ENCODE results near the gene SOST. TPM values are rescaled to one million over a fixed set of nuclear protein-coding genes. Genes with fewer than 3 reads are reported as not detected.

SOST gene
- total and polyA plus RNA-seq, 2 experiments from 2014 or later, result not detected

GRCh38 chr17:43769859-43770258, 11.3 kb upstream of the SOST start:
- no peak for TF ChIP-seq EZH2 (IDR thresholded peaks at IDR 0.05; ENCODE audit: insufficient read depth, poor library complexity, severe bottlenecking)
- TF ChIP-seq EZH2phosphoT487 (IDR thresholded peaks at IDR 0.05; ENCODE audit: insufficient read depth, low read depth), result no peak
- Histone ChIP-seq H3K4me1 (ENCODE audit: insufficient read depth) (no peaks in the 10 kb centered on the region), H3K27ac (no peak overlapping the region), H3K36me3 (ENCODE audit: low read depth) (peaks cover 17% of the 10 kb centered on the region; the same call in 1 of the 2 replicates), H3K79me2 (ENCODE audit: insufficient read depth) (no peaks in the 10 kb centered on the region), H3K9ac (no peak overlapping the region), H3K9me2 (ENCODE audit: insufficient read depth) (no peaks in the 10 kb centered on the region), H3K4me2 (ENCODE audit: unreplicated experiment) (no peak overlapping the region), H4K20me1 (ENCODE audit: insufficient read depth) (no peaks in the 10 kb centered on the region), H3K4me3 (no peak overlapping the region), H3K27me3 (replicated peaks; ENCODE audit: insufficient read depth) (no peaks in the 10 kb centered on the region), H3K9me3 (ENCODE audit: low read depth) (no peaks in the 10 kb centered on the region), H3F3A (ENCODE audit: insufficient read depth) (peaks cover 18% of the 10 kb centered on the region), H2AFZ (no peak overlapping the region)
- DNase-seq, result no peak
- 95 to 97% methylated on average over 11 of the region's 11 CpGs for WGBS, 2 experiments (ENCODE audit: low coverage in 1 of 2, low lambda C conversion rate in 2 of 2, missing lambda C conversion rate in 2 of 2)
- in situ Hi-C loops (cut with MboI), result no loop called here

DNA sequence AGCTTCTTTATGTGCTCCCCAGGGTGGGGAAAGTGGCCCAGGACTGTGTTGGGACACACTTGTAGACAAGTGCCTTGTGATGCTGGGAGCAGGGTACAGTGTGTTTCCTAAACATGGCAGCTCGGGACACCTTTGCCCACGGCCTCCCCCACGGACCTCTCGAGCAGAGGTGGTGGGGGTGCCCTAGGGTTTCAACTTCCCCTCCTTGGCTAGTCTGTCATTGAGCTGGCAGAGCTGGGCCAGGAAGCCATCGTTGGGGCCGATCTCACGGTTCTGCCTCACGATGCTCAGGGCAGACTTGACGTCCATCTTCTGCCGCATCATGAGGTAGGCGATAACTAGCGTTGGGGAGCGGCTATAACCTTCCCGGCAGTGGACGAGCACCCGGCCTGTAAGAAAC, 10.8 kb upstream of the SOST start:
- H3K79me2 ChIP-seq (ENCODE audit: insufficient read depth), result no peaks in the 10 kb centered on the region
- in situ Hi-C loops (cut with MboI), result no loop called here
- peaks cover 23% of the 10 kb centered on the region for H3F3A ChIP-seq (ENCODE audit: insufficient read depth)
- H3K27ac ChIP-seq, result no peak overlapping the region
- H4K20me1 ChIP-seq (ENCODE audit: insufficient read depth), result no peaks in the 10 kb centered on the region
- no peak overlapping the region for H2AFZ ChIP-seq
- no peak overlapping the region for H3K9ac ChIP-seq
- H3K4me3 ChIP-seq, result no peak overlapping the region
- no peak overlapping the region for H3K4me2 ChIP-seq (ENCODE audit: unreplicated experiment)
- no peaks in the 10 kb centered on the region for H3K9me2 ChIP-seq (ENCODE audit: insufficient read depth)
- 89 to 93% methylated on average over 15 to 16 of the region's 16 CpGs for WGBS, 2 experiments (ENCODE audit: low coverage in 1 of 2, low lambda C conversion rate in 2 of 2, missing lambda C conversion rate in 2 of 2)
- TF ChIP-seq EZH2phosphoT487 (IDR thresholded peaks at IDR 0.05; ENCODE audit: insufficient read depth, low read depth) (no peak), EZH2 (IDR thresholded peaks at IDR 0.05; ENCODE audit: insufficient read depth, poor library complexity, severe bottlenecking) (no peak)
- peaks cover 17% of the 10 kb centered on the region; the same call in 1 of the 2 replicates for H3K36me3 ChIP-seq (ENCODE audit: low read depth)
- peaks cover 2% of the 10 kb centered on the region; the same call in 1 of the 2 replicates for H3K4me1 ChIP-seq (ENCODE audit: insufficient read depth)
- no peaks in the 10 kb centered on the region for H3K9me3 ChIP-seq (ENCODE audit: low read depth)
- H3K27me3 ChIP-seq (replicated peaks; ENCODE audit: insufficient read depth), result no peaks in the 10 kb centered on the region
- DNase-seq, result no peak

DNA sequence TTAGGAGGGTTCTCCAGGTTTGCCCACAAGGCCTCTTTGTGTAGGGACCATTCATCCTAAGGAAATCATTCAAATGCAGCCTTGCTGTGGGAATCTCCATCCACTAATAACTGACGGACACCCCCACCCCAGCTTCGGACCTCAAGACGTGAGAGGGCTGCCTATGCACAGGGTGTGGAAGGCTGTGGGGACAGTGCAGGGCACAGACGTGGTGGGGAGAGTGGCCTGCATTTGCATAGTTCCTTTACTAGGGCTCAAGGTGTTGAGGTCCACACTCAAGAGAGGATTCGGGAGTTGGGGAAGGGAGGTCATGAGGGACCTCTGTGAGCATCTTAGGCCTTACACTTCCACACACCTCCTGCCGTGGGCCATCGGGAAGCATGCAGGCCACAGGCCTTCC, 10.4 kb upstream of the SOST start:
- in situ Hi-C loops (cut with MboI), result no loop called here
- Histone ChIP-seq H3K9me3 (ENCODE audit: low read depth) (no peaks in the 10 kb centered on the region), H3K27me3 (replicated peaks; ENCODE audit: insufficient read depth) (no peaks in the 10 kb centered on the region), H3K4me3 (no peak overlapping the region), H4K20me1 (ENCODE audit: insufficient read depth) (no peaks in the 10 kb centered on the region), H3K36me3 (ENCODE audit: low read depth) (peaks cover 17% of the 10 kb centered on the region; the same call in 1 of the 2 replicates), H3K9ac (no peak overlapping the region), H3K4me1 (ENCODE audit: insufficient read depth) (peaks cover 4% of the 10 kb centered on the region; the same call in 1 of the 2 replicates), H3K9me2 (ENCODE audit: insufficient read depth) (no peaks in the 10 kb centered on the region), H3K27ac (no peak overlapping the region), H3K79me2 (ENCODE audit: insufficient read depth) (no peaks in the 10 kb centered on the region), H2AFZ (no peak overlapping the region), H3F3A (ENCODE audit: insufficient read depth) (peaks cover 23% of the 10 kb centered on the region), H3K4me2 (ENCODE audit: unreplicated experiment) (no peak overlapping the region)
- no peak for DNase-seq
- WGBS, 2 experiments (ENCODE audit: low coverage in 1 of 2, low lambda C conversion rate in 2 of 2, missing lambda C conversion rate in 2 of 2), result 92 to 97% methylated on average over 7 of the region's 7 CpGs
- no peak for TF ChIP-seq EZH2 (IDR thresholded peaks at IDR 0.05; ENCODE audit: insufficient read depth, poor library complexity, severe bottlenecking)
- TF ChIP-seq EZH2phosphoT487 (IDR thresholded peaks at IDR 0.05; ENCODE audit: insufficient read depth, low read depth), result no peak

DNA sequence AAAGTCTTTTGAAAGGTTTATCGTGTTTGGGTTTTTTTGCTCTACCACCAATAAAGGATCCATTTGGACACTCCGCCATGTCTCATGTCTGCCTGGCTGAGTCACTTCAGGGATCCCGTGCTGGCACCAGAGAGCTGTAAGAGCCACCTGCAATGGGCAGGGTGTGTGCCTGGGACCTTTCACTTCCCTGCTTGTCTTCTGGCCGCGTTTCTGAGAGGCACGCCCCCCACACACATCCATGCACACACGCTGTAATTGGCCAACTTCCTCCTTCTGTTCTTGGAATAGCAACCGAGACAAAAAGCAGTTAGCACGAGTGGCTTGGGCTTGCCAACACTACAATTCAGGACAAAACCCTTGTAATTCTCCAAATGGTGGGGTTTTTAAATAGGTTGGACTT, 9.8 kb upstream of the SOST start:
- Histone ChIP-seq H3K4me3 (no peak overlapping the region), H3K9me3 (ENCODE audit: low read depth) (no peaks in the 10 kb centered on the region), H4K20me1 (ENCODE audit: insufficient read depth) (no peaks in the 10 kb centered on the region), H2AFZ (no peak overlapping the region), H3K27me3 (replicated peaks; ENCODE audit: insufficient read depth) (no peaks in the 10 kb centered on the region), H3F3A (ENCODE audit: insufficient read depth) (peaks cover 23% of the 10 kb centered on the region), H3K79me2 (ENCODE audit: insufficient read depth) (no peaks in the 10 kb centered on the region), H3K4me2 (ENCODE audit: unreplicated experiment) (no peak overlapping the region), H3K9me2 (ENCODE audit: insufficient read depth) (no peaks in the 10 kb centered on the region), H3K36me3 (ENCODE audit: low read depth) (peaks cover 16% of the 10 kb centered on the region; the same call in 1 of the 2 replicates), H3K4me1 (ENCODE audit: insufficient read depth) (peaks cover 4% of the 10 kb centered on the region; the same call in 1 of the 2 replicates), H3K9ac (no peak overlapping the region), H3K27ac (no peak overlapping the region)
- no peak for DNase-seq
- WGBS, 2 experiments (ENCODE audit: low coverage in 1 of 2, low lambda C conversion rate in 2 of 2, missing lambda C conversion rate in 2 of 2), result 51 to 55% methylated on average over 9 of the region's 9 CpGs
- TF ChIP-seq EZH2 (IDR thresholded peaks at IDR 0.05; ENCODE audit: insufficient read depth, poor library complexity, severe bottlenecking) (no peak), EZH2phosphoT487 (IDR thresholded peaks at IDR 0.05; ENCODE audit: insufficient read depth, low read depth) (no peak)
- in situ Hi-C loops (cut with MboI), result no loop called here

- no peaks in the 10 kb centered on the region for H3K9me2 ChIP-seq (ENCODE audit: insufficient read depth)
- no peaks in the 10 kb centered on the region for H3K9me3 ChIP-seq (ENCODE audit: low read depth)
- in situ Hi-C loops (cut with MboI), result no loop called here
- no peak for TF ChIP-seq EZH2phosphoT487 (IDR thresholded peaks at IDR 0.05; ENCODE audit: insufficient read depth, low read depth)
- no peak for TF ChIP-seq EZH2 (IDR thresholded peaks at IDR 0.05; ENCODE audit: insufficient read depth, poor library complexity, severe bottlenecking)
- H3K4me3 ChIP-seq, result no peak overlapping the region
- no peaks in the 10 kb centered on the region for H3K79me2 ChIP-seq (ENCODE audit: insufficient read depth)
- no peak overlapping the region for H3K4me2 ChIP-seq (ENCODE audit: unreplicated experiment)
- DNase-seq, result no peak
- H3K9ac ChIP-seq, result no peak overlapping the region
- H3K4me1 ChIP-seq (ENCODE audit: insufficient read depth), result peaks cover 4% of the 10 kb centered on the region; the same call in 1 of the 2 replicates
- H3K27me3 ChIP-seq (replicated peaks; ENCODE audit: insufficient read depth), result no peaks in the 10 kb centered on the region
- H2AFZ ChIP-seq, result no peak overlapping the region
- peaks cover 23% of the 10 kb centered on the region for H3F3A ChIP-seq (ENCODE audit: insufficient read depth)
- H3K36me3 ChIP-seq (ENCODE audit: low read depth), result peaks cover 9% of the 10 kb centered on the region; the same call in 1 of the 2 replicates
- no peaks in the 10 kb centered on the region for H4K20me1 ChIP-seq (ENCODE audit: insufficient read depth)
- H3K27ac ChIP-seq, result no peak overlapping the region
- WGBS, 2 experiments (ENCODE audit: low coverage in 1 of 2, low lambda C conversion rate in 2 of 2, missing lambda C conversion rate in 2 of 2), result 78% methylated on average over 5 of the region's 5 CpGs
Observed at GRCh38 chr17:43767713-43768059, 9.1 kb upstream of the SOST start.
